Measurements from ENCODE around the gene POPDC3. TPM values are rescaled to one million over a fixed set of nuclear protein-coding genes. Genes with fewer than 3 reads are reported as not detected.

Gene POPDC3
- polyA plus RNA-seq, 1 donor from 2014 or later: not detected

DNA sequence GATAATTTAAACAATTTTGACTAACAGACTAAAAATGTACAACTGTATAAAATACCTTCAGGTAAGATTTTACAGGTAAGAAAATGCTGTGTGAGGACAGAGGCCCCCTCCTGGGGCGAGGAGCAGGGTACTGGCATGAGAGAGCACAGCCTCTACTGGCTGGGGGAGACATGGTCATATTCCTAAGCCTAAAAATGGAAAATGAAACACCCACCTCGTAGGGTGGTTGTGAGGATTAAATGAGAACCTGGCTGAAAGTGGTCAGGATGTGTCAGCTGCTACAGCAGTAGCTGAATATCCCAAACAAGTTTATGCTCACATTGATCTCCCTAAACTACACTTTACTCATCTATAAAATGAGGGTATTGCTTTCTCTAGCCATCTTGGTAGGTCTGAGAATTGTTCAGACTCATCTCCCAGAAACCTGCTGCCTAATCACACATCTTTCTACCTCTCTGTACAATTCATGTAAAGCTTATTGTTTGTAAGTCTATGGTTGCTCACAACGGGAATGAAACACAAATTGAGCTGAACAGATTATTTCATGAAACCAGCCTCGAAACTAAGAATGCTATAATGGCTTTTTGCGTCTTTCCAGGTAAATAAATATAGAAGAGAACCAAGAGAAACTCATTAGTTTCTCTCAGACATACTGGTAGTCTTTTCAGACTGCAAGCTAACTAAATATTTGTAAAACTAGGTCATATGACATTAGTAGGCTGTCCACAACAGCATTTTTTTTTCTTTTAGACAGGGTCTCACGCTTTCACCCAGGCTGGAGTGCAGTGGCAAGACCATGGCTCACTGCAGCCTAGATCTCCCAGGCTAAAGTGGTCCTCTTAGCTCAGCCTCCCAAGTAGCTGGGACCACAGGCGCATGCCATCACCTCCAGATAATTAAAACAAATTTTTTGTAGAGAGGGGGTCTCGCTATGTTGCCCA lies 69.6 kb downstream of the POPDC3 start:
- TF ChIP-seq RAD21 (conservative IDR thresholded peaks at IDR 0.05) (no peak), EP300 (conservative IDR thresholded peaks at IDR 0.05; ENCODE audit: poor library complexity, severe bottlenecking) (no peak), REST (IDR thresholded peaks at IDR 0.05; ENCODE audit: borderline replicate concordance) (no peak), MXI1 (conservative IDR thresholded peaks at IDR 0.05; ENCODE audit: poor library complexity, severe bottlenecking) (no peak), EZH2 (IDR thresholded peaks at IDR 0.05; ENCODE audit: borderline replicate concordance, insufficient read depth, low read length, poor library complexity, severe bottlenecking) (no peak), CTCF (IDR thresholded peaks at IDR 0.05; ENCODE audit: poor library complexity, severe bottlenecking) (no peak), SMC3 (conservative IDR thresholded peaks at IDR 0.05; ENCODE audit: poor library complexity) (no peak), TAF1 (IDR thresholded peaks at IDR 0.05; ENCODE audit: low read depth) (no peak), POLR2AphosphoS5 (IDR thresholded peaks at IDR 0.05) (no peak)
- H3F3A ChIP-seq (ENCODE audit: insufficient read depth, low read length, poor library complexity, severe bottlenecking): no peaks in the 10 kb centered on the region
- no peak overlapping the region for H3K9ac ChIP-seq (ENCODE audit: low read length)
- H3K9me2 ChIP-seq (ENCODE audit: insufficient read depth, low read length): no peaks in the 10 kb centered on the region
- H3K27me3 ChIP-seq (ENCODE audit: insufficient read depth, low read depth, low read length): no peaks in the 10 kb centered on the region
- no peaks in the 10 kb centered on the region for H3K36me3 ChIP-seq (ENCODE audit: insufficient read depth, low read length)
- no peaks in the 10 kb centered on the region for H3K9me3 ChIP-seq (ENCODE audit: low read length)
- no peak overlapping the region for H3K4me2 ChIP-seq (ENCODE audit: low read length)
- no peak overlapping the region for H2AFZ ChIP-seq (ENCODE audit: low read depth, low read length)
- no peak overlapping the region for H3K4me3 ChIP-seq (ENCODE audit: low read length)
- no peak overlapping the region for H3K27ac ChIP-seq (ENCODE audit: low read length)
- H4K20me1 ChIP-seq (ENCODE audit: insufficient read depth): no peaks in the 10 kb centered on the region
- no peaks in the 10 kb centered on the region for H3K79me2 ChIP-seq (replicated peaks; ENCODE audit: insufficient read depth, low read length)

- Histone ChIP-seq H3K9me2 (ENCODE audit: insufficient read depth, low read length) (no peaks in the 10 kb centered on the region), H3K79me2 (replicated peaks; ENCODE audit: insufficient read depth, low read length) (no peaks in the 10 kb centered on the region), H3K27me3 (ENCODE audit: insufficient read depth, low read depth, low read length) (no peaks in the 10 kb centered on the region), H3K4me3 (ENCODE audit: low read length) (no peak overlapping the region), H4K20me1 (ENCODE audit: insufficient read depth) (no peaks in the 10 kb centered on the region), H2AFZ (ENCODE audit: low read depth, low read length) (no peak overlapping the region), H3K27ac (ENCODE audit: low read length) (no peak overlapping the region), H3K4me2 (ENCODE audit: low read length) (no peak overlapping the region), H3F3A (ENCODE audit: insufficient read depth, low read length, poor library complexity, severe bottlenecking) (no peaks in the 10 kb centered on the region), H3K36me3 (ENCODE audit: insufficient read depth, low read length) (no peaks in the 10 kb centered on the region), H3K9ac (ENCODE audit: low read length) (no peak overlapping the region), H3K9me3 (ENCODE audit: low read length) (no peaks in the 10 kb centered on the region)
- TF ChIP-seq POLR2AphosphoS5 (IDR thresholded peaks at IDR 0.05) (no peak), TAF1 (IDR thresholded peaks at IDR 0.05; ENCODE audit: low read depth) (no peak), EP300 (conservative IDR thresholded peaks at IDR 0.05; ENCODE audit: poor library complexity, severe bottlenecking) (no peak), EZH2 (IDR thresholded peaks at IDR 0.05; ENCODE audit: borderline replicate concordance, insufficient read depth, low read length, poor library complexity, severe bottlenecking) (no peak), MXI1 (conservative IDR thresholded peaks at IDR 0.05; ENCODE audit: poor library complexity, severe bottlenecking) (no peak), RAD21 (conservative IDR thresholded peaks at IDR 0.05) (no peak), REST (IDR thresholded peaks at IDR 0.05; ENCODE audit: borderline replicate concordance) (no peak), CTCF (IDR thresholded peaks at IDR 0.05; ENCODE audit: poor library complexity, severe bottlenecking) (no peak), SMC3 (conservative IDR thresholded peaks at IDR 0.05; ENCODE audit: poor library complexity) (no peak)
Observed at GRCh38 chr6:105108631-105109262, 71.1 kb downstream of the POPDC3 start.
